NCI-H128 (cell line): ENCODE data around the gene FNDC5.
A peak's percentile ranks its signal among the peaks of the same experiment; 100 is the strongest.

Experiments
- DNase-seq: peaks from one replicate; lab custom pipeline; 2025; ENCODE audit not compliant: unreplicated experiment; lab: John Stamatoyannopoulos, UW

Gene FNDC5

GRCh38 chr1:32884726-32885125 lies 14.0 kb upstream of the FNDC5 start:
- DNase-seq, result no peak

- DNase-seq, result no peak
Measured at GRCh38 chr1:32884032-32884372, 13.3 kb upstream of the FNDC5 start.

- DNase-seq, result no peak
Measured at GRCh38 chr1:32883338-32884031, 12.8 kb upstream of the FNDC5 start.

- DNase-seq, result no peak
Measured at GRCh38 chr1:32881871-32882850, 11.4 kb upstream of the FNDC5 start.

- no peak for DNase-seq
Measured at GRCh38 chr1:32881291-32881690, 10.6 kb upstream of the FNDC5 start.

- DNase-seq, result no peak
Measured at GRCh38 chr1:32878637-32879041, 7.9 kb upstream of the FNDC5 start.

- no peak for DNase-seq
Measured at GRCh38 chr1:32878183-32878582, 7.5 kb upstream of the FNDC5 start.

GRCh38 chr1:32877211-32878110 lies 6.7 kb upstream of the FNDC5 start:
- DNase-seq, result no peak

- DNase-seq, result peak; percentile 37
Measured at GRCh38 chr1:32876341-32877210, 5.9 kb upstream of the FNDC5 start.

GRCh38 chr1:32874860-32875752 lies 4.4 kb upstream of the FNDC5 start:
- no peak for DNase-seq

- DNase-seq, result no peak
Measured at GRCh38 chr1:32873484-32873883, 2.8 kb upstream of the FNDC5 start.

GRCh38 chr1:32872192-32872460 lies 1.4 kb upstream of the FNDC5 start:
- DNase-seq, result no peak

GRCh38 chr1:32871364-32872191 lies 866 bp upstream of the FNDC5 start:
- no peak for DNase-seq

- DNase-seq, result no peak
Measured at GRCh38 chr1:32869923-32870614, 643 bp downstream of the FNDC5 start.

- DNase-seq, result no peak
Measured at GRCh38 chr1:32868806-32869455, 1.8 kb downstream of the FNDC5 start.

GRCh38 chr1:32868085-32868484 lies 2.6 kb downstream of the FNDC5 start:
- DNase-seq, result no peak

GRCh38 chr1:32867671-32868070 lies 3.0 kb downstream of the FNDC5 start:
- DNase-seq, result no peak

GRCh38 chr1:32867151-32867550 lies 3.6 kb downstream of the FNDC5 start:
- no peak for DNase-seq
